Occipital lobe (tissue), 2 donors: ENCODE measurements around the gene FARSA. TPM values are rescaled to one million over a fixed set of nuclear protein-coding genes. Genes with fewer than 3 reads are reported as not detected.
A peak's percentile ranks its signal among the peaks of the same experiment; 100 is the strongest.
"Not testable (repeated sequence)": the region's sequence is repeated elsewhere in the genome, so short reads cannot be mapped to it uniquely, and the experiment has no call there.

Experiments used
- DNase-seq: peaks from one replicate; lab custom pipeline; 2025; lab: John Stamatoyannopoulos, UW
- total RNA-seq: library from RNA; depleted of rRNA; stranded (reverse); fragments of >200 nt; gene quantifications from one replicate; pipeline ENCODE4 v1.2.3, GENCODE V29; 2014

The FARSA gene
- total RNA-seq, 1 donor from 2014 or later, result 46.8 TPM

- DNase-seq, result peak; percentile 99
These were observed 4.6 kb upstream of the FARSA start, which contains the start of gene CALR for GRCh38 chr19:12937927-12938778. CALR (plus strand) TSS chr19:12938609; CDS start chr19:12938680, 71 bp downstream.

GRCh38 chr19:12937093-12937926 is 3.8 kb upstream of the FARSA start:
- no peak for DNase-seq

- DNase-seq, result no peak
These were observed 3.1 kb upstream of the FARSA start for GRCh38 chr19:12936582-12936981.

- no peak for DNase-seq
These were observed 1.6 kb upstream of the FARSA start for GRCh38 chr19:12935071-12935470.

GRCh38 chr19:12932392-12933286 is 872 bp downstream of the FARSA start:
- no peak for DNase-seq

- DNase-seq, result no peak
These were observed 3.4 kb downstream of the FARSA start for GRCh38 chr19:12930002-12930645.

- DNase-seq, result no peak
These were observed 8.7 kb downstream of the FARSA start for GRCh38 chr19:12924621-12925310.

GRCh38 chr19:12922959-12923358 is 10.6 kb downstream of the FARSA start:
- no peak for DNase-seq

GRCh38 chr19:12921047-12921446 is 12.5 kb downstream of the FARSA start:
- DNase-seq, result no peak

- no peak for DNase-seq
These were observed 15.3 kb downstream of the FARSA start for GRCh38 chr19:12918253-12918652.

- DNase-seq, result not testable (repeated sequence)
These were observed 17.7 kb downstream of the FARSA start for GRCh38 chr19:12915860-12916259.

GRCh38 chr19:12913851-12914690 is 19.4 kb downstream of the FARSA start:
- no peak for DNase-seq

GRCh38 chr19:12913011-12913561 is 20.4 kb downstream of the FARSA start:
- peak; percentile 68 for DNase-seq

- no peak for DNase-seq
These were observed 20.9 kb downstream of the FARSA start for GRCh38 chr19:12912571-12912970.

- no peak for DNase-seq
These were observed 26.3 kb downstream of the FARSA start for GRCh38 chr19:12907166-12907565.

GRCh38 chr19:12899891-12900518 is 33.5 kb downstream of the FARSA start:
- no peak for DNase-seq

- no peak for DNase-seq
These were observed 37.1 kb downstream of the FARSA start for GRCh38 chr19:12896460-12896859.

GRCh38 chr19:12893582-12893981 is 39.9 kb downstream of the FARSA start:
- DNase-seq, result no peak
